ENCODE data around the gene ATP5F1D.

Gene ATP5F1D

DNA sequence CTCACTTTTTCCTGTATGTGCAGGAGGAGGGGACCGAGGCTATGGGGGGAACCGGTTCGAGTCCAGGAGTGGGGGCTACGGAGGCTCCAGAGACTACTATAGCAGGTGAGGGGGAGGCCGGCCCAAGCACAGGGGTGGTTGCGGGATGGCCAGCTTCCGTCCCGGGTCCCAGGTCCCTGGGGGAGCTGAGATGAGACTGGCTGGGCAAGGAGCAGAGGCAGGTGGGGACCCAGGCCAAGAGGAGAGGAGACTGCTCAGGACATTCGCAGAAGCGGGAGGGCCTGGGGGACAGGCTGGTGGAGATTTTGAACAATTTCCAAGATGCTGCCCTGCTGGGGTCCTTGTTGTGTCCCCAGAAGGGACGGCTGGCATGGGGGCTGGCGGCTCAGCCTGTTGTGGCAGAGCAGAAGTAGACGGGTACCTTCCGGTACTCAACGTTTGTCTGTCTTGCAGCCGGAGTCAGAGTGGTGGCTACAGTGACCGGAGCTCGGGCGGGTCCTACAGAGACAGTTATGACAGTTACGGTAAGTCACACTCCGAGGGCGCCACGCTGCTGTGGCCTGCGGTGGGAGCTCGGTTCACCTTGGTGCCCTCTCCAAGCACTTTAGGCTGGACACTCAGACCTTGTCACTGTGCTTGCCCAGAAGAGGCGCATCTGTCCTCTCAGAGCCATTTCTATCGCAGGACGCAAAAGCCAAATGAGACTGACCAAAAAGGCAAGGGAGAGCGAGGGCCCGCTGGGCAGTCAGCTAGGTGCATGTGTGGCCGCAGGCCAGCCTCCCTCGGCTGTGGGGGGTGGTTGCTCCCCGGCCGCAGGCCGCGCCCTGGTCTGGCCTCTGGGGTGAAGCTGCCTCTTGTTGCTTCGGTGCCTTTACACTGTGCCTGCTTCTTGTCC, 30.2 kb downstream of the ATP5F1D start:
- DNase-seq, result no peak

DNA sequence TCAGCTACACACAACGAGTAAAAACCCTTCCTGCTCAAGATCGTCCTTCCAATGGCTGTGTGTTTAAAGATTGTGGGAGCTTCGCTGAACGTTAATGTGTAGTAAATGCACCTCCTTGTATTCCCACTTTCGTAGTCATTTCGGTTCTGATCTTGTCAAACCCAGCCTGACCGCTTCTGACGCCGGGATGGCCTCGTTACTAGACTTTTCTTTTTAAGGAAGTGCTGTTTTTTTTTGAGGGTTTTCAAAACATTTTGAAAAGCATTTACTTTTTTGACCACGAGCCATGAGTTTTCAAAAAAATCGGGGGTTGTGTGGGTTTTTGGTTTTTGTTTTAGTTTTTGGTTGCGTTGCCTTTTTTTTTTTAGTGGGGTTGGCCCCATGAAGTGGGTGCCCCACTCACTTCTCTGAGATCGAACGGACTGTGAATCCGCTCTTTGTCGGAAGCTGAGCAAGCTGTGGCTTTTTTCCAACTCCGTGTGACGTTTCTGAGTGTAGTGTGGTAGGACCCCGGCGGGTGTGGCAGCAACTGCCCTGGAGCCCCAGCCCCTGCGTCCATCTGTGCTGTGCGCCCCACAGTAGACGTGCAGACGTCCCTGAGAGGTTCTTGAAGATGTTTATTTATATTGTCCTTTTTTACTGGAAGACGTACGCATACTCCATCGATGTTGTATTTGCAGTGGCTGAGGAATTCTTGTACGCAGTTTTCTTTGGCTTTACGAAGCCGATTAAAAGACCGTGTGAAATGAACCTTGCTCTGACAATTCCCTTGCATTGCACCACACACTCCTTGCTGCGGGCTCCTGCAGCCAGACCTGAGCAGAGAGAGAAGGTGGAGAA, 31.1 kb downstream of the ATP5F1D start:
- no peak for DNase-seq

DNA sequence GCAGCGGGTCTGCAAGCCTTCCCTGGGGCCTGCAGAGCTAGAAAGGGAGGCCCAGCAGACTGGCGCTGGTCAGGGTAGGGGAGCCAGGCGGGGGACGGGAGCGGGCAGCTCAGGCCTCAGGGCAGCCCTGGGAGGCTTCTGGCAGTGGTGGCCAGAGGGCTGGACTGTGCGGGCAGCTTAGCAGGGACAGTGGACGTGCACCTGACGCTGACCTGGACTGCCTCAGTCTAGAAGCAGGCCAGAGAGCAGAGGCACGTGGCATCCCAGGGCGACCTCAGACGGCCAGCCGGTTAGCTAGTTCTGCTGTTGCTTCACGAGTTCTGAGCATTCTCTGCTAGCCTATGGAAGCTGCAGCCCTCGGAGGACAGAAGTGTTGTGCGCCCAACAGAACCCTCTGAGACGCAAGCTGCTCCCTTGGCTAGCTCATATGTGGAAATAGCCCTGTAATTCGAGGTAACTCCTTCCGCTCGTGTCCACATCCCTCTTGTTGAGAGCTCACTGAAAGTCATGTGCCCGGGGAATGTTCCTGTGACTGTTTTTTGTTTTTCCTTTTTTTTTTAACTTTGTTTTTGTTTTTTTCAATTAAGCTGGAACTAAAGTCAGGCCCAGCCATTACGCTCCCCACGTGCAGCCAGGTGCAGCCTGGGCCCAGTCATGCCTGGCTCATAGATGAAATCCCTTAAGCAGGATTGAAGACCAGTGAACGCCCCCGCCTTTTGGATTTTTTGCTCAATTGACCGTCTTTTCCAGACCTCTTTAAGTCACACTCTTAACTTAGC, 31.9 kb downstream of the ATP5F1D start:
- no peak for DNase-seq

DNA sequence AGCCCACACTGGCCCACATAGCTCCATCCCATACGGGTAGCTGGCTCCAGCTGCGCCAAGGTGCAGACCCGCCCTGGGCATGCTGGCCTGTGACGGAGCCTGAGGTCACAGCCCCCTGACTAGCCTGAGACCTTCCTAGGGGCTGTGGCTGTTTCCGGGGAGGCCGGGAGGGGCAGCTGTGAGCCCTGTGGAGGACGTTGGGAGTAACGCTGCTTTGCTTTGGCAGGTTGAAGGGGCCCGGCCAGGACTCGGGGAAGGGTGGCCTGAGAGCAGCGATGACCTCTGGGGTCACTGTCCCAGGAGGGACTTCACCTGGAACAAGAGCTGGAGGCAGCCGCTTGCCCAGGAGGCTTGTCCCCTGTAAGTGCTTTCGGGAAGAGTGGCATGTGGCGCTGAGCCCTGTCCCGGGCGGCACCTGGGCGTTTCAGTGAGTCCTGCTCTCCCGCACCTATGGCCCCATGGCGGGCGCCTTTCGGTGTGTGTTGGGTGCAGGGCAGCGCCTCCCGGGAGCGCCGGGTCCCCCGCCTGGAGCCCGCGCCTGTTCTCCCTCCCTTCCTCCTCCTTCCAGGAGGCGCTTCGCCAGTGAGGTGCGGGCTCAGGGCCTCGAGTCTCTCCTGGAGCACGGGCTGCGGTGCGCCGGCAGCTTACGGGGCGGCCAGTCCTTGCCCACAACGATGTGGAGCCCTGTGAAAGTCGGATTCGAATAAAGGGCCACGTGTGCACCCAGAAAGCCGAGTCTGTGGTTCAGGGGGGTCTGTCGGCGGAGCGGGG, 32.7 kb downstream of the ATP5F1D start:
- no peak for DNase-seq

DNA sequence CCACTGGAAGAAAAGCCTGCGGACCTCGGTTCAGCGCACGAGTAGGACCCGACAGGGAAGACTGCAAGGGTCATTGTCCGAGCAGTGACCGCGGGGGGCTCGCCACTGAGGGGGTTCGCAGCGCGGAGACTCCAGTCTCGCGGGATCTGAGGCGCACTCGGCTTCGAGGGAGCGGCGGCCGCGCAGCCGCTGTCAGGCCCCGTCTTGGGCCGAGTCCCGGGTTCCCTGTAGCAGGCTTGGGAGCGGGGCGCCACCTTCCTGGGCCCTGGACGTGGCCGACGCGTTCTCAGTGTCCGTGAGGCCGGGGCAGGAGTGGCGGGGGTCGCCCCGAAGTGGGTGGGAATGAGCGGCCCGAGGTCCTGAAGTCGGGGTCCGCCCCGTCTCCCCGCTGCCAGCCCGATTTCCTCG, 33.3 kb downstream of the ATP5F1D start:
- no peak for DNase-seq

DNA sequence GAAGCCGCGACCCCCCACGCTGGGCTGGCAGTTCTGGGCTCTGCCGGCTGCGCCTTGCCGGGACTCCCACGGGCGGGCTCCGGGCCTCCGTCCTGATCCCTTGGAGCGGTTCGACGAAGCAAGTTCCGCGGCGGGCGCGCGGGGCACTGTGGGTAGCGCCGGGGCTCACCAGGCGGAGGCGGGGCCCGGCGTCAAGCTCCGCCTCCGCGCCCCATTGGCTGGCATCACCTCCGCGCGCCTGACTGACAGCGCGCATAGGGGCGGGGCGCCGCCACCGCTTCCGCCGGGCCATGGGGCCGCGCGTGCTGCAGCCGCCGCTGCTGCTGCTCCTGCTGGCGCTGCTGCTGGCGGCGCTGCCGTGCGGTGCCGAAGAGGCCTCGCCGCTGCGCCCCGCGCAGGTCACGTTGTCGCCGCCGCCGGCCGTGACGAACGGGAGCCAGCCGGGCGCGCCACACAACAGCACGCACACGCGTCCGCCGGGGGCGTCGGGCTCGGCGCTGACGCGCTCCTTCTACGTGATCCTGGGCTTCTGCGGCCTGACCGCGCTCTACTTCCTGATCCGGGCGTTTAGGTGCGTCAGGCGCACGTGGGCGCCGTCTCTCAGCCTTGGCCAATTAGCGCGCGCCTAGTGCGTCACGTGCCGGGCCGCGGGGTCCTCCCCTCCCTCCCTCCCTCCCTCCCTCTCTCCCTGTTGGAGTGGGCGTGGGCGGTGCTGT, 33.9 kb downstream of the ATP5F1D start, which contains the start of gene FAM174C:
Gene FAM174C, plus strand, starts transcription at position 271 of the 716 bp plus-strand sequence. Its CDS starts 20 bp downstream, at position 291.
- DNase-seq, result peak; percentile 94

DNA sequence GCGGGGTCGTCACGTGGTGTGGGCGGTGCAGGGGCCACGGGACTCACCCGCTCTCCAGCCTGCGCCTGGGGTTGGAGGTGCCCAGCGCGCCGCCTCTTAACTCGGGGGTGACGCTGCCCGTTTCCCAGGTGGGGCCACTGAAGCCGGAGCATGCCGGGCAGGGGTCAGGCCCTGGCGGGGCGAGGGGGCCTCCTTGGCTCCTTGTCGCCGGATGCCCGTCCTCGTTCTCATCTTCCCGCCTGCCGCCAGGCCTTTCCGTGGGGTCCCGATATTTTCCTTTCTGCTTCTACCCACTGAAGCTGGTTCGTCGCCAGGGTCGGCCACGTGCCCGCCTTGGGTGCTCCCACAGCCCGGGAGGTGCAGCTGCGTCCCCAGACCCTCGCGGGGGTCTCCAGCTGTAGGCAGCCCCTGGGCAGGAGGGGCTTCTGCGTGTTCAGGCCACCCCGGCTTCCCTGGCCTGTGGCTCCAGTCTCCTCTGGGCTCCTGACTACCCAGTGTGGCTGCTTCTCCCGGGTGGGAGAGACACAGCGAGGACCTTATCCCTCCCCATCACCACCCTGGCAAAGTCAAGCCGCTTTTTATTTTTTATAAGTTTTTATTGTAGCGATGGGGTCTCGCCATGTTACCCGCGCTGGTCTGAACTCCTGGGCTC, 34.6 kb downstream of the ATP5F1D start:
- no peak for DNase-seq

DNA sequence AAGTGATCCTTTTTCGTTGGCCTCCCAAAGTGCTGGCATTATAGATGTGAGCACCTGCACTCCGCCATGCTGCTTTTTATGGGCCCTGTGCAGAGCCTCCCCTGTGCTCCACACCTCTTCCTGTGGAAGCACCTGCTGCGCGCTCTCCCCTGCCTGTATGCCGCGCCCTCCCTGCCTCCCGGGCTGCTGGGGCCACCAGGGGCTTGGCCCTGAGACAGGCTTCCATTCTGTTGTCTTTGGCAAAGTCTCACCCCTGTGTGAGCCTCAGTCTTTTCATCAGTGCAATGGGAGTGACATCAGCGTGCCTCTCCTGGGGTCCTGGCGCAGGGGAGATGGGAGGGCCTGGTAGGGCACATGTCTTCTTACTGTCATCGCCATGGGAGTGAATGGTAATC, 35.1 kb downstream of the ATP5F1D start:
- no peak for DNase-seq

DNA sequence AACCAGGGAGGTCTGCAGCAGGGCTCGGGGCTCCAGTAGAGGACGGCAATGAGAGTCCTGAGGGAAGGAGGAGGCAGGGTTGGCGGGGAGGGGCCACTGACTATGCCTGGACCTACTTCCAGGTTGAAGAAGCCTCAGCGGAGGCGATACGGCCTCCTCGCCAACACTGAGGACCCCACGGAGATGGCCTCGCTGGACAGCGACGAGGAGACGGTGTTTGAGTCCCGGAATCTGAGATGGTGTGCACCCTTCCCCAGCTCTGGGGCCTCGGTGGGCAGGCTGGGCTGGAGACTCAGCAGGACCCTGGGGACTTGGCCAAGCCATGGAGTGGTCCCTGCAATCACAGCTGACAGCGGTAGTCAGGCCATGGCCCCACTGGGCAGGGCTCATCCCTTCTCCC, 35.5 kb downstream of the ATP5F1D start:
- no peak for DNase-seq

DNA sequence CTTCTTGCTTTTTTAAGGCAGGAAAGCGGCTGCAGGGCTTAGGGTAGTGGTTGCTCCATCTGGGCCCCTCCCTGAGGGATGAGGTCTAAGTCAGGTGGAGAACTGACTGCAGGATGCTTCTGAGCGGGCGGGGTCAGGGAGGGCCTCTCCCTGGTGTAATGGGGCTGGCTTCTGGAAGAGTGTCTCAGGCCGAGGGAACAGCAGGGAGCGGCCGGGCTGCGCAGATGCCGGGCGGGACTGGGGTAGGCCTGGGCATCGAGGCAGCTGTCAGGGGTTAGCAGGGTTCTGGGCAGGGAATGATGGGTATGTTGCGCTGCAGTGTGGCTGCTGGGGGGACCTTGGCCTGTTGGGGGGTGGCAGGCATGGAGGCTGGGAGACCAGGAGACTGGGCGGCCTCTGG, 36.5 kb downstream of the ATP5F1D start:
- DNase-seq, result no peak

DNA sequence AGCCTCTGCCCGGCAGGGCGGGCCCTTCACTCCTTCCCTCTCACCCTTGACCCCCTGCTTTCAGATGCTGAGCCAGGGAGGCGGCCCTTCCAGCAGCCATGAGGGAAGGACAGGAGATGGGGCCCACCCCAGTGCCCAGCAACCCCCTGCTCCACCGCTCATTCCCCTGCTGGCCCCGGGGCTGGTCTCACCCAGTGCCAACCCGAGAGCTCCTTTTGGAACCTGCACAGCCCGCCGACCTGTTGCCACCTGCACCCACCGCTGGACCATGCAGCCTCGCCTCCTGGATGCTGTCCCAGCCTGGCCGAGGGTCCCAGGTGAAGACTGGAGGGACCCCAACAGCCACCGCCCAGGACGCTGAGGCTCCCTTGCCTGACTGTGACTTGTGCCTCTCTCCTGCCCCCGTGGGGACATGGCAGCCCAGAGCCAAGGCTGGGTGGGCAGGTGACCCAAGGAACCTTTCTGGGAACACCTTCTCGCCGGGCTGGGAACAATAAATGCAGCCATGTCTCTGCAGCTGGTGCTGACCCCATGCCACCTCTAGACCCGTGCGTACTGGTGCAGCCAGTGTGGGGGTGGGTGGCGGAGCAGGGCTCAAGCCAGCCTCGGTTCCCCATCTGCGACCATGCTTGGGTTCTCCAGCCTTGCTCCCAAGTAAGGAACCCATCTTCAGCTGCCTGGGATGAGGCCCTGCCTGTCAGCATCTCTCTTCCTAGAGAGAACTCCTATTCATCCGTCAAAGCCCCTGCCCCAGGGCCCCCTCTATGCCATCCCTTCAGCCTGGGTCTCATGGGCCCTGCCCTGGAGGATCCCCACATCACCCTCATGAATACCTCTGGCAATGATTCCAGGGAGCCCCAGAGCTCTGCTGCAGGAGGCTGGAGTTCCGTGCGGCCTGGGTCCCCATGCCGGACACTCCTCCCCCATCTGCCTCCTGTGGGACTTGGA, 37.4 kb downstream of the ATP5F1D start:
- DNase-seq, result no peak

DNA sequence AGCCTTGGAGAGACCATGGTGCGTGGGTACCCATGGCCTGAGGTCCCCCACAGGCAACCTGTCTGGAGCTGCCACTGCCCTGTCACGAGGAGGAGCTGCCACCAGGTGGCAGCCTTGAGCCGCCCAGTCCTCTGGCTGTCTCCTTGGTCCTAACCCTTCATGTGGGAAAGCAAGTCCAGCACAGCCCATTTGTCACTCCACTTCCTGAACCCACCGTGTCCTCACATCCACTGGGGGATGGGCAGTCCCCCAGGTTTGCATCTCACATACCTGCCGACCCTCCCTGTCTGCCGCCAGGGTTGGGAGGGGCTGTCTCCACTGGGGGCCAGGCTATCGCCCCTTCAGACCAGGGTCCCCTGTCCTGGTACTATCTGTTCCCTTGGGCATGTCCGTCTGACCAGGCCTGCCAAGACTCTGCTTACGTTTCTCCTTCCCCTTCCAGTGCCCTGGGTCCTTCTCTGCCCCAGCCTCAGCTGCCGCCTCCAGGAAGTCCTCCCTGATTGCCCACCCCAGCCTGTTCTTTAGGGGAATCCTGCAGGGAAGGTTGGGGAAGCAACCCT, 38.3 kb downstream of the ATP5F1D start:
- DNase-seq, result peak; percentile 46

DNA sequence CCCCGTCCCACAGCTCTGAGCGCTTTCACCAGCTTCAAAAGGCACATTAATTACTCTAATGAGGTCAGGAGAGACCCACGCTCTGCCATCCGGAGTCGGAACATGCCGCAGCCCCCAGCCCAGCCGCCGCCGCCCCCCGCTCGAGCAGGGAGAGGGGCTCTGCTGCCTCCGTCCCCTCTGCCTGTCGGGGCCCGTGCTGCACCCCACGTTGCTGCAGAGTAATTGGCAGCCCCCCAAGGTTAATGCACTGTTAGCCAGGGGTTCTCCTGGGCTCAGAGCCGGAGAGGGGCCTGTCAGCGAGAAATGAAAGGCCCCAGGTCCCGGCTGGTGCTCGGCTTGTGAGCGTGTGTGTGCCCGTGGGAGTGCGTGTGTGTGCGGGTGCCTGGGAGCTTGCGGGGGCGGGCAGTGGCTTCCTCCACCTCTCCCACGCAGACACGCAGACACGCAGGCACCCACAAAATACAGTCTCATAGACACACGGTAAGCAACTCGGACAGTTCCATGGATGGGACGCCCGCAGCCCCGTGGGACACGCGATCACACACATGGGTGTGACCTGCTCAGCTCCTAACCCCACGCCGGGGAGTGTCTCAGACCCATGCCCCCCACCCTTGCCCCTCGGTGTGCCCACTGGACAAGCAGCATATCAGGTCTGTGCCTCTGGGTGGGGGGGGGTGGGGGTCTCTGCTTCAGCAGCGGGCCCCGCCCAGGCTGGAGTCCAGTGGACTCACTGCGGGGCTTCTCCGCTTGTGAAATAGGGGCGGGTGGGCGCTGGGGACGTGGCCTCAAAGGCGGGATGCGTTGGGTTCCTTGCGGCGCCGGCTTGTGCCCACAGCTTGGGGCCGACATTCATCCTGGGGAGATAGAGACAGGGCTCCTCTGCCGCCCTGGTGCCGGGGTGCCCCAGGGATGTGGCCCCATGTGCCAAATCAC, 39.4 kb downstream of the ATP5F1D start:
- DNase-seq, result no peak

DNA sequence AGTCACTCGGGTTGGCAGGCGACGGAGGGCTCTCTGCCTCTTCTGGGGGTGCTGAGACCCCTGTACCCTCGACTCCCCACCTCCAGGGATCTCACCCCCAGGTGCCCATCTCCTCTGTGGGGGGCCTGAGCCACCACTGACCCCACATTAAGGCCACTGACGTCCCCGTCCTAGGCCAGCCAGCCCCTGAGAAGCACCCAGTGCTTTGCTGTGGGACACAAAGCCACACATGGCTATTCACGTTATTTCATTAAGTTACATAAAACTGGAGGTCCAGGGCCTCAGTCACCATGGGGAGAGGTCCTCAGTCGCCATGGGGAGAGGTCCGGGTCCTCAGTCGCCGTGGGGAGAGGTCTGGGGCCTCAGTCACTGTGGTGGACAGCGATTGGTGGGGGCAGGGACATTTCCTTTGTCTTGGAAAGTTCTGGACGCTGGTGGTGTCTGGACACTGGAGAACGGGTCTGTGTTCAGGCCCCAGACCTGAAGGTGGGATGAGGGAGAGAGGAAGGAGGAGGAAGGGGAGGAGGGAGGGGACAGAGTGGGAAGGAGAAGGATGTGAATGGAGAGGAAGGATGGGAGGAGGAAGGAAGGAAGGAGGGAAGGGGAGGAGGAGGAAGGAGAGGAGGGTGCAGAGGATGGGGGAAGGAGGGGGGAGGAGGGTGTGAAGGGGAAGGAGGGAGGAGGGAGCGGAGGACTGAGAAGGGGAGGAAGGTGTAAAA, 40.2 kb downstream of the ATP5F1D start:
- no peak for DNase-seq

DNA sequence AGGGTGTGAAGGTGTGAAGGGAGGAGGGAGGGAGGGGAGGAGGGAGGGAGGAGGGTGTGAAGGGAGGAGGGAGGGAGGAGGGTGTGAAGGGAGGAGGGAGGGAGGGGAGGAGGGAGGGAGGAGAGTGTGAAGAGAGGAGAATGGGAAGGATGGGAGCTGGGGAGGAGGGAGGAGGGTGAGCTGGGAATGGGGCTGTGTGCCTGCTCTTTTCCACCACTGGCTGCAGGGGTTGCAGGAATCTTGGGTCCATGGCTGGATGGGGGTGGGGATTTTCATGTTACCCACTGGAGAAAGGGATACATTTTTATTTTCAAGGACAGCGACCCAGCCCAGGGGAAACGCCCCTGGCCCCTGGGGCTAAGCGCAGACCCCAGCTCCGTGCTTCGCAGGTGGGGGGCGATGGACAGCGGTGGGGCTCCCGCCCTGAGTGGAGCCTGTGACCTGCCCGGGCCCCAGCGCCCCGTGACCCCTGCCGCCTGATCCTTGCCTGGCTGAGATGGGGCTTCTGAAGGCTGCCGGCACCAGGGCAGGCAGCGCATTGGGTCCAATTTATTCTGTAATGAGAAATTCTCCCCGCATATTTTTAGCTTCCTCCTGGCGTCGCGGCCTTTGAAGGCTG, 41.1 kb downstream of the ATP5F1D start:
- no peak for DNase-seq

DNA sequence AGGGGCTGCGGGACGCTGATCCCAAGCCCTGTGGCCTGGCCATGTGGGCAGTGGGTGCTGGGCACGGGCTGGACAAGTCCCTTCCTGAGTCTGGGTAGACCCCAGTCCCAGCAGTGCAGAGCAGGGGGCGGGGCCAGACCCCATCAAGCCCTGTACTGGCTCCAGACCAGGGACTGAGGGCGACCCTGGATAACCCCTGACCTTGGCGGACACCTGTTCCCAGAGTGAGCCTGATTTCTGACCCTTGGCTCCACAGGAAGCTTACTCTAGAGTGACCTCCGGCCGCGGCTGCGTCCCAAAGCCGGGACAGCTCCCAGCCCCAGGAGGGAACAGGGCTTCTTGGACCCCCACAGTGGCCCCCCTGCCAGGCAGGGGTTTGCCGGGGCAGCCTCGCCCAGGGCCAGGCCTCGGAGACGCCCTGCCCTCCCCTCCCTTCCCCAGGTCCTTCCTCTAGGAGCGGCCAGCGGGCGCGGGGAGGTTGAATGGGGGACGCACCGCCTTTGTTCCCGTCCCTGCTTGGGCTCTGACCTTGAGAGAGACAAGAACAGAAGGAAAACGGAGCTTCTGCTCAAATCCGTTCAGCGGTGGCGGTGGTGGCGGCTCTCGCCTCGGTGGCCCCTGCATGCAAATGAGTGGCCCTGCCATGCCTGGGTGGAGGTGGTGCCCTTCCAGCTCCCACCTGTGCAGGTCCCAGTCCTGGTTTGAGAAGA, 41.8 kb downstream of the ATP5F1D start:
- no peak for DNase-seq

DNA sequence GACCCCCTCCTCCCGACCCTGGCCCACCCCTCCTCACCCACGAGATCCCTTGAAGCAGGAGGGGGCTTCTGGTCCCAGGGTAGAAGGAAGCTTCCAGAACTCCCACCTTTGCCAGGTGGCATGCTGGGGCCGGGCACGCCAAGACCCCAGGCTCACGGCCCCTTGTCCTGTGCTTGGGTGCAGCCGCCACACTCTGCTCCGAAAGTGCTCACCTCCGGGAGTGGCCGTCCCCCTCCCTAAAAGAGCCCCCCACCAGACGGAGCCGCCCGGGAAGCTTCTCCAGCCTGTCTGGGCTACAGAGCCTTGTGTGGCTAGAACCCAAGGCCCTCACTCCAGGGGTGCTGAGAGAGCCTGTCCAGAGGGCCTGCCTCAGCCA, 42.4 kb downstream of the ATP5F1D start:
- DNase-seq, result no peak
